Posterior cingulate gyrus (tissue), 11 donors: ENCODE measurements around the gene MOB3B.
A peak's percentile ranks its signal among the peaks of the same experiment; 100 is the strongest.

ENCODE experiments used
- DNase-seq, 10 donors: peaks; one replicate each; pipeline versions ENCODE4 v3.0.0 to v3.0.0-alpha.2; 2020 to 2021; ENCODE audit warnings: mixed read lengths in 3 of 10
- intact Hi-C: fragments of 100-400 bp; cut with DNase I; formaldehyde crosslinking; loops from one replicate; pipeline ENCODE4 v1.15.1; 2023

MOB3B gene

DNA sequence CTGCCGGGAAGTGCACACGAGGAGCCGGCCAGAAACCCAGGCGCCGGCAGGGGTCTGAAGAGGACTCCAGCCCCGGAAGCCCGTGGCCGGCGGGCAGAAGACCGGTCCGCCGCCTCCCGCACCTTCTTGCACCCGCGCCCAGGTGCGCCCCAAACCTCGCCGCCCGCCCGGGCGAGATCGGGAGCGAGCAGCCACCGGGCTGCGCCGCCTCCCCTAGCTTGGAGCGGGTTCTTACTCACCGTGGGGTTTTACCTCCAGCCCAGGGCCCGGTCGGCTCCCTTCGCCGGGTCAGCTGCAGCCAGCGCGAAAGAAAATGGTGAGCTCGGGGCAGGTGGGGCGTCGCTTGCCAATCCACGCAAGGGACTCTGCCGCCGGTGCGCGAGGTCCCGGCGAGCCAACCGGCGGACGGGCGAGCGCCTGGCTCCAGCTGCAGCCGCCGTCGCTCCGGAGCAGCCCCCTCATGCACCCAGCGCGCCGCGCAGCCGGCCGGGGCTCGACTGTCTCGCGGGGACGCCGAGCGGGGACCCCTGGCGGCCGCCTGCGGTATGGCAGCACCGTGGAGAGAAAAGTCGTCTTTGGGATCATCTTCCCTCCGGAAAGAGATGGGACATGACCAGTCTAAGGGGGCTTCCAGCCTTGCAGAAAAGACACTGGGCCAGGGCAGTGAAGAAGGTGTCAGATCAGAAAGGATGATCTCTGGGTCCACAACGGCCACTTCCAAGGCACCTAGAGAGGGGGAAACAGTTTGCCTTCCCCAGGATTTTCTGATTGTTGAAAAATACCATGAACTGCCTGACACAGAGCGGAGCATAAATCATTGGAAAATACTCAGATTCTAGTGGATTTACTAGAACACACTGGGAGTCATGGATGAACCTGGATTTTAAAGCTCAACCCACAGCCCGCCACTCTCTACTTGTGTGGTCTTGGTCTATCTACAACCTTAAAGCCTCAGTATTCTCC lies at the start of gene MOB3B:
Gene MOB3B (minus strand): TSS at position 499 of the 963 bp plus-strand sequence. CDS start 74,264 bp downstream, outside the sequence.
- DNase-seq: peak; percentile 80 to 98 (median 91)
- intact Hi-C loops: loop anchor here (1.0 to 10.0 kb wide), 2 partner anchors 105 to 196 kb away; no protein-coding TSS in a partner anchor

GRCh38 chr9:27573634-27574590 lies 44.3 kb upstream of the MOB3B start:
- intact Hi-C loops: loop anchor here (5.0 to 10.0 kb wide), 3 partner anchors 151 to 682 kb away; partner anchors contain the start of genes CAAP1 and IFT74
- DNase-seq: peak; percentile 81 to 98 (median 93)

GRCh38 chr9:27572918-27573633 lies 43.5 kb upstream of the MOB3B start, which contains the start of gene C9orf72:
Gene C9orf72, minus strand, starts transcription at chr9:27573481. Its CDS starts 6,361 bp downstream, at chr9:27567120.
- DNase-seq: peak; percentile 74 to 96 (median 78)
- intact Hi-C loops: loop anchor here (5.0 to 10.0 kb wide), 3 partner anchors 152 to 681 kb away; partner anchors contain the start of genes CAAP1 and IFT74

- peak in 1 of 10 donors; percentile 11 for DNase-seq
- intact Hi-C loops: loop anchor here (5.0 to 10.0 kb wide), 3 partner anchors 152 to 680 kb away; partner anchors contain the start of genes CAAP1 and IFT74
Measured at GRCh38 chr9:27572566-27572917, 42.9 kb upstream of the MOB3B start.

- intact Hi-C loops: loop anchor here (5.0 to 10.0 kb wide), 3 partner anchors 153 to 680 kb away; partner anchors contain the start of genes CAAP1 and IFT74
- DNase-seq: no peak
Measured at GRCh38 chr9:27572061-27572460, 42.4 kb upstream of the MOB3B start.

GRCh38 chr9:27571011-27571410 lies 41.4 kb upstream of the MOB3B start:
- DNase-seq: no peak
- intact Hi-C loops: loop anchor here (5.0 to 10.0 kb wide), 3 partner anchors 154 to 679 kb away; partner anchors contain the start of genes CAAP1 and IFT74

GRCh38 chr9:27569406-27569805 lies 39.8 kb upstream of the MOB3B start:
- DNase-seq: no peak
- intact Hi-C loops: no loop called here

- intact Hi-C loops: no loop called here
Measured at GRCh38 chr9:27566118-27566517, 36.5 kb upstream of the MOB3B start.

DNA sequence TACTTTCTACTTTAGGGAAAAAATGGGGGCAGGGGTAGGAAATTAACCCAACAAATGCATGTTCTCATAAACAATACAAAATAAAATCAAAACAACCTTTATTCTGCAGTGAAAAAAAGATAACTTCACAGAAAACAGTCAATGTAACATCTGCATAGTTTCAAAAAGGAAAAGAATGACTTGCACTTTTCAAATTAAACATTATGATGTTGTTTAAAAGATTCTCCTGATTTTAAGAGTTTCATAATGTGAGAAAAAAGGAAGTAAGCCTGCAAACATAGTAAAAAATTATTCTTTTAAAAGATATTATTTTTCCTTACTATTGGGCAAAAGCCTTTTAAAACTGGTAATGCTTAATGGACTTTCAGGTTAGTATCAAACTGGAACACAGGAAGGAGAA lies 36.1 kb upstream of the MOB3B start:
- no peak for DNase-seq
- intact Hi-C loops: no loop called here

More at GRCh38 chr9:27566118-27566517, 36.5 kb upstream of the MOB3B start:
- DNase-seq: no peak

- intact Hi-C loops: no loop called here
- no peak for DNase-seq
Measured at GRCh38 chr9:27564670-27565069, 35.1 kb upstream of the MOB3B start.

GRCh38 chr9:27563738-27564430 lies 34.3 kb upstream of the MOB3B start:
- intact Hi-C loops: no loop called here
- DNase-seq: no peak

DNA sequence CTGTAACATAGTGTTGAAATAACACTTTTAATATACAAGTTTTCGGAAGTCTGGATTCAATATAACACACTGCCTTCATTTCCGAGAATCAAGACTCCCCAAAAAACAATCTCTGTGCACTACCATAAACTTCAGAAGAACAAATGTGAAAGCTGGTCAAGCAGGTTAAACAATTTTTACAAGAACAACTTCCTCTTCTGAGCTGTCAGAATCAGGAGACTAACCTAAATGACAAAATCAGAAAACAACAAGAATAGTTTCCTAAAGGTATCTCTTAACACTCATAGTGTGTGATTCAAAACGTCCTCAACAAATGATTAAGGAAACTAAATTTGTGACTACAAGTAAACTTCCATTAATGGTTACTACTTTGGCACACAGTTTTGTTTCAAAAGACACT lies 32.1 kb upstream of the MOB3B start:
- intact Hi-C loops: no loop called here
- DNase-seq: no peak

DNA sequence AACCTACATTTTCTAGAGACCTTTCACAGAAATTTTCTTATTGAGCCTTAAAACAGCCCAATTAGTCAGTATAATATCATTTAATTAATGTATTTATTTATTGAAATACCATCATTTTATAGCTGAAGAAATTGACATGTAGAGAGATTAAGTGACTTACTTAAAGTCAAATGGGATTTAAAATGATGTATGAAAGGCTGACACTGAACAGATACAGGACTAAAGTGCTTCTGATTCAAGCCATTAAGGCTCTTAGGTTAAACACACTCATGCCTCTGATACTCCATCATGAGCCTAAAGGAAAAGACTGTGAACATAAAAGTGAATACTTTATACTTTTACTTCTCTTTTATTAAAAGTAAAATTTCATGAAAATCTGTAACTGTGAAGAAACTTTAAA lies 30.8 kb upstream of the MOB3B start:
- no peak for DNase-seq
- intact Hi-C loops: no loop called here

GRCh38 chr9:27558307-27558706 lies 28.7 kb upstream of the MOB3B start:
- intact Hi-C loops: no loop called here
- no peak for DNase-seq

- no peak for DNase-seq
- intact Hi-C loops: no loop called here
Measured at GRCh38 chr9:27556470-27556869, 26.9 kb upstream of the MOB3B start.

- intact Hi-C loops: no loop called here
- DNase-seq: no peak
Measured at GRCh38 chr9:27554712-27555111, 25.1 kb upstream of the MOB3B start.

DNA sequence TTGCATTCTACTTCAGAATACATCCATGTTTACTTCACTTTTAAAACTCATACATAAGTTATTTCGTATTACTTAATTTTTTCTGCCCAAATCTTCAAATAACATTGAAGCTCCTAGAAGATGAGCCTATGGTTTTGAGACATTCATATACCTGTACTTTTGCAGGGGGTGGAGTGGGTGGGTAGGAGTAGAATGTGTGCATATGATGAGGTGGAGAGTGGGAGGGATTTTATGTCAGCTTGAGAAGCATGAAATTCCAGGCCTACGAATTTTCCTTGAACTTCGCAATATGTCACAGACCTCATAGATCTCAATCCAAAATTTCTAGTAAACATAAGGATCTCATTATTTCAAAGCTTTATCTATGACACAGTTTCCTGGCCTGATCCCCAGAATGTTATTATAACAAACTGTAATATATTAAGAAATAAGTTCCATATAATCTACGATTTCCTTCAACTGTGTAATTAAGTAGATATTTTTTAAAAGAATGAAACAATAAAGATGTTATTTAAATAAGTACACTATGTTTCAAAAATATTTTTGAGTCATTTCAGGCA lies 19.7 kb upstream of the MOB3B start:
- DNase-seq: no peak
- intact Hi-C loops: loop anchor here (5.0 to 10.0 kb wide), 2 partner anchors 272 to 514 kb away; no protein-coding TSS in a partner anchor

GRCh38 chr9:27548055-27548741 lies 18.6 kb upstream of the MOB3B start:
- intact Hi-C loops: loop anchor here (1.0 to 10.0 kb wide), 3 partner anchors 216 to 513 kb away; no protein-coding TSS in a partner anchor
- DNase-seq: no peak
